Endodermal cell (in vitro differentiated cells): ENCODE results near the gene TSPO2. TPM values are rescaled to one million over a fixed set of nuclear protein-coding genes. Genes with fewer than 3 reads are reported as not detected.

Source experiments
- DNase-seq: peaks from one replicate; pipeline ENCODE4 v3.0.0-alpha.2; 2017
- H3K27ac ChIP-seq: 2 replicates; pipeline ENCODE4 v1.5.1; 2013; ENCODE audit warnings: mild to moderate bottlenecking, low read depth, low read length, moderate library complexity
- H3K27me3 ChIP-seq: 2 replicates; pipeline ENCODE4 v1.6.1; 2013; ENCODE audit warnings: mild to moderate bottlenecking, low read length, moderate library complexity; ENCODE audit not compliant: insufficient read depth, control insufficient read depth, poor library complexity, severe bottlenecking
- H3K36me3 ChIP-seq: 2 replicates; pipeline ENCODE4 v1.7.0; 2013; ENCODE audit warnings: mild to moderate bottlenecking, low read length, moderate library complexity; ENCODE audit not compliant: control insufficient read depth, insufficient read depth
- H3K4me1 ChIP-seq: one replicate; pipeline ENCODE4 v1.7.0; 2013; ENCODE audit warnings: low read length; ENCODE audit not compliant: control insufficient read depth, insufficient read depth
- H3K4me3 ChIP-seq: 2 replicates; pipeline ENCODE4 v1.5.1; 2013; ENCODE audit warnings: mild to moderate bottlenecking, low read length, moderate library complexity
- H3K9ac ChIP-seq: 2 replicates; pipeline ENCODE4 v1.6.1; 2013; ENCODE audit warnings: mild to moderate bottlenecking, low read length, moderate library complexity; ENCODE audit not compliant: poor library complexity, severe bottlenecking; ENCODE audit errors: extremely low read depth
- H3K9me3 ChIP-seq: 2 replicates; pipeline ENCODE4 v1.6.1; 2013; ENCODE audit warnings: mild to moderate bottlenecking, low read length, moderate library complexity; ENCODE audit not compliant: control insufficient read depth
- H3K27ac Mint-ChIP-seq: 2 replicates; pipeline ENCODE4 v1.8.0; 2020; ENCODE audit warnings: mixed read lengths
- H3K27me3 Mint-ChIP-seq: 2 replicates; pipeline ENCODE4 v1.8.0; 2021; ENCODE audit warnings: mild to moderate bottlenecking, mixed read lengths; ENCODE audit not compliant: insufficient read depth
- H3K36me3 Mint-ChIP-seq: 2 replicates; pipeline ENCODE4 v1.8.0; 2020; ENCODE audit warnings: low read depth, mixed read lengths
- H3K4me1 Mint-ChIP-seq: 2 replicates; pipeline ENCODE4 v1.8.0; 2020; ENCODE audit warnings: mixed read lengths
- H3K4me3 Mint-ChIP-seq: 2 replicates; pipeline ENCODE4 v1.8.0; 2020; ENCODE audit warnings: mild to moderate bottlenecking, moderate library complexity, mixed read lengths
- H3K9me3 Mint-ChIP-seq: 2 replicates; pipeline ENCODE4 v1.8.0; 2020; ENCODE audit warnings: mild to moderate bottlenecking, mixed read lengths
- CTCF ChIP-seq: fragments of 200-600 bp; sonication (generic); conservative IDR thresholded peaks from 2 replicates; pipeline ENCODE4 v1.5.0; 2021; ENCODE audit warnings: antibody characterized with exemption, mild to moderate bottlenecking
- WGBS, 2 experiments: methylation state at CpG; one replicate each; pipeline versions ENCODE4 v1.1.5 to v1.1.7; 2013; ENCODE audit warnings: missing lambda C conversion rate in 2 of 2, mixed read lengths in 1 of 2; ENCODE audit not compliant: insufficient coverage in 1 of 2, insufficient read length in 1 of 2; 5-methylcytosine and 5-hydroxymethylcytosine counted together
- total RNA-seq, 2 donors: library from RNA; stranded (reverse); fragmentation: NEBNext Ultra II Directional in 1 of 2; extraction: Animal tissue kit (Norgen Biotek cat#: 25700) in 1 of 2; gene quantifications; 2 replicates in 1 of 2; 3 replicates in 1 of 2; pipeline ENCODE4 v1.2.1, GENCODE V29; 2021

Gene TSPO2
- total RNA-seq, 2 donors from 2014 or later = not detected

- Histone ChIP-seq H3K27ac (no peak overlapping the region), H3K9me3 (no peaks in the 10 kb centered on the region), H3K36me3 (peaks cover 18% of the 10 kb centered on the region), H3K9ac (no peak overlapping the region), H3K27me3 (no peaks in the 10 kb centered on the region), H3K4me1 (peaks cover 20% of the 10 kb centered on the region), H3K4me3 (no peak overlapping the region)
- Mint-ChIP-seq H3K9me3 (no peaks in the 10 kb centered on the region), H3K36me3 (peaks cover 24% of the 10 kb centered on the region), H3K27me3 (no peaks in the 10 kb centered on the region), H3K4me3 (no peak overlapping the region), H3K27ac (no peak overlapping the region), H3K4me1 (peaks cover 57% of the 10 kb centered on the region)
- no peak for DNase-seq
- TF ChIP-seq CTCF = no peak
- 91 to 94% methylated on average over 2 of the region's 2 CpGs for WGBS, 2 experiments
Measured at GRCh38 chr6:41063884-41064285, 21.6 kb downstream of the TSPO2 start.

- no peak for DNase-seq
- no peaks in the 10 kb centered on the region for H3K9me3 Mint-ChIP-seq
- peak overlapping the region; percentile 9 for H3K27ac Mint-ChIP-seq
- Histone ChIP-seq H3K9me3 (no peaks in the 10 kb centered on the region), H3K27ac (no peak overlapping the region), H3K4me1 (peaks cover 20% of the 10 kb centered on the region), H3K4me3 (peak overlapping the region; percentile 2), H3K27me3 (no peaks in the 10 kb centered on the region), H3K9ac (no peak overlapping the region), H3K36me3 (peaks cover 22% of the 10 kb centered on the region)
- no peak for TF ChIP-seq CTCF
- H3K4me3 Mint-ChIP-seq = no peak overlapping the region
- WGBS, 2 experiments = 86 to 95% methylated on average over 4 to 5 of the region's 5 CpGs
- peaks cover 24% of the 10 kb centered on the region for H3K36me3 Mint-ChIP-seq
- H3K27me3 Mint-ChIP-seq = no peaks in the 10 kb centered on the region
- peaks cover 51% of the 10 kb centered on the region for H3K4me1 Mint-ChIP-seq
Measured at GRCh38 chr6:41064841-41065240, 22.6 kb downstream of the TSPO2 start.

GRCh38 chr6:41065550-41066026 lies 23.3 kb downstream of the TSPO2 start:
- TF ChIP-seq CTCF = no peak
- Mint-ChIP-seq H3K9me3 (no peaks in the 10 kb centered on the region), H3K27ac (no peak overlapping the region), H3K27me3 (no peaks in the 10 kb centered on the region), H3K4me1 (peaks cover 48% of the 10 kb centered on the region), H3K36me3 (peaks cover 24% of the 10 kb centered on the region), H3K4me3 (no peak overlapping the region)
- Histone ChIP-seq H3K9ac (no peak overlapping the region), H3K27me3 (no peaks in the 10 kb centered on the region), H3K27ac (no peak overlapping the region), H3K9me3 (no peaks in the 10 kb centered on the region), H3K4me1 (peaks cover 20% of the 10 kb centered on the region), H3K4me3 (no peak overlapping the region), H3K36me3 (peaks cover 30% of the 10 kb centered on the region)
- no peak for DNase-seq
- WGBS, 2 experiments = 83 to 93% methylated on average over 1 to 2 of the region's 2 CpGs
